ENCODE measurements around the gene PTPN3. TPM values are rescaled to one million over a fixed set of nuclear protein-coding genes. Genes with fewer than 3 reads are reported as not detected.

Gene PTPN3
- total RNA-seq, 1 experiment from 2014 or later: 20.2 TPM

DNA sequence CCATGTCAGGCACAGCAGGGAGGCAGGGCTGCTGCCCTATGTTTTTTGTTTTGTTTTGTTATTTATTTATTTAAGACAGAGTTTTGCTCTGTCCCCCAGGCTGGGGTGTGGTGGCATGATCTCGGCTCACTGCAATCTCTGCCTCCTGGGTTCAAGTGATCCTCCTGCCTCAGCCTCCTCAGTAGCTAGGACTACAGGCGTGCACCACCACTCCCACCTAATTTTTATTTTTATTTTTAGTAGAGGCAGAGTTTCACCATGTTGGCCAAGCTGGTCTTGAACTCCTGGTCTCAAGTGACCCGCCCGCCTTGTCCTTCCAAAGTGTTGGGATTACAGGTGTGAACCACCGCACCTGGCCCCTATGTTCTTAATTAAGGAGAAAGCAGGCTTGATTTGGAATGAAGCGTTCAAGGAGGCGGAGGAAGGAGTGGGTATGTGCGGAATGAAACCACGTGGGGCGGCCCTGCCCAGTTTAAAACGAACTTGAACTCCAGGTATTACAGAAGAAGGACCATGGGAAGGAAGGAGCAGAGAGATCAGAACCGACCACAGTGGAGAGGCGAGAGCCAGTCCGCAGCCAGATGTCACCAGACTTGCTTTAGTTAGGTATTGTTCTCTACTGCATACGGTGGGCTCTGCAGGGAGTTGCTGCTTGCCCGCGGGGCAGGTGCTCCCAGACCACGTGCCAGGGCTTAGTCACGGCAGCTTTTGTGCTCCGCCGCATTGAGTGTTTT is 142.4 kb downstream of the PTPN3 start:
- Histone ChIP-seq H3K27me3 (ENCODE audit: insufficient read depth, low read depth) (no peaks in the 10 kb centered on the region), H3F3A (ENCODE audit: insufficient read depth, low read depth) (no peaks in the 10 kb centered on the region), H3K36me3 (ENCODE audit: low read depth) (no peaks in the 10 kb centered on the region), H3K4me2 (no peak overlapping the region), H3K4me1 (replicated peaks; ENCODE audit: insufficient read depth) (0 out of 2 replicates have a peak, but pooled peaks cover 5% of the 10 kb centered on the region), H3K9me3 (ENCODE audit: insufficient read depth, low read depth) (no peaks in the 10 kb centered on the region), H3K9me2 (ENCODE audit: insufficient read depth) (no peaks in the 10 kb centered on the region), H3K79me2 (ENCODE audit: low read depth) (no peaks in the 10 kb centered on the region), H4K20me1 (ENCODE audit: insufficient read depth) (no peaks in the 10 kb centered on the region), H3K27ac (no peak overlapping the region), H3K4me3 (no peak overlapping the region), H2AFZ (no peak overlapping the region)
- intact Hi-C loops (cut with micrococcal nuclease; ENCODE audit: unreplicated experiment): no loop called here
- BruUV-seq (replicated peaks): no TSS peak
- ChIA-PET POLR2A (ENCODE audit: unreplicated experiment) (no interaction called here), CTCF (no interaction called here)
- TF ChIP-seq EZH2 (IDR thresholded peaks at IDR 0.05; ENCODE audit: low read depth): no peak
- TF ChIP-seq, protein P1, sequence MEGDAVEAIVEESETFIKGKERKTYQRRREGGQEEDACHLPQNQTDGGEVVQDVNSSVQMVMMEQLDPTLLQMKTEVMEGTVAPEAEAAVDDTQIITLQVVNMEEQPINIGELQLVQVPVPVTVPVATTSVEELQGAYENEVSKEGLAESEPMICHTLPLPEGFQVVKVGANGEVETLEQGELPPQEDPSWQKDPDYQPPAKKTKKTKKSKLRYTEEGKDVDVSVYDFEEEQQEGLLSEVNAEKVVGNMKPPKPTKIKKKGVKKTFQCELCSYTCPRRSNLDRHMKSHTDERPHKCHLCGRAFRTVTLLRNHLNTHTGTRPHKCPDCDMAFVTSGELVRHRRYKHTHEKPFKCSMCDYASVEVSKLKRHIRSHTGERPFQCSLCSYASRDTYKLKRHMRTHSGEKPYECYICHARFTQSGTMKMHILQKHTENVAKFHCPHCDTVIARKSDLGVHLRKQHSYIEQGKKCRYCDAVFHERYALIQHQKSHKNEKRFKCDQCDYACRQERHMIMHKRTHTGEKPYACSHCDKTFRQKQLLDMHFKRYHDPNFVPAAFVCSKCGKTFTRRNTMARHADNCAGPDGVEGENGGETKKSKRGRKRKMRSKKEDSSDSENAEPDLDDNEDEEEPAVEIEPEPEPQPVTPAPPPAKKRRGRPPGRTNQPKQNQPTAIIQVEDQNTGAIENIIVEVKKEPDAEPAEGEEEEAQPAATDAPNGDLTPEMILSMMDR (conservative IDR thresholded peaks at IDR 0.05): no peak
- DNase-seq: no peak

DNA sequence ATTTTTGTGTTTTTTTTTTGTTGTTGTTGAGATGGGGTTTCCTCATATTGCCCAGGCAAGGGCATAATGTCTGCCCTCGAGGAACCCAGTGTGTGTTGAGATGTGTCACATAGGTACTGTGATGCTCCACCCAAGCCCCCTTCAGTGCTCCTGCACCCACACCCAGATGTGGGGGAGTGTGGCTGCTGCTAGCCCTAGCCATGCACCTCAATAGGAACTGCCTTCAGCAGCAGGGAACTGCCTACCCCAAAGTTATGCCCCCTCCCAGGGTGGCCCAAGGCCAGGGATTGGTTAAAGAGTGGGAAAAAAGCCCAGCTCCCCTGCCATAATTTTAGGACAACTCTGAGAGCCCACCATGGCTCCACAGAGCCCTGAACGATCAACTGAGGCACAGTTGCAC is 143.9 kb downstream of the PTPN3 start:
- POLR2A ChIA-PET (ENCODE audit: unreplicated experiment): no interaction called here
- Histone ChIP-seq H3K4me1 (replicated peaks; ENCODE audit: insufficient read depth) (peaks cover 18% of the 10 kb centered on the region), H3K27ac (no peak overlapping the region), H3K9me2 (ENCODE audit: insufficient read depth) (no peaks in the 10 kb centered on the region), H4K20me1 (ENCODE audit: insufficient read depth) (no peaks in the 10 kb centered on the region), H3K9me3 (ENCODE audit: insufficient read depth, low read depth) (no peaks in the 10 kb centered on the region), H3K4me2 (no peak overlapping the region), H3K27me3 (ENCODE audit: insufficient read depth, low read depth) (no peaks in the 10 kb centered on the region), H3K4me3 (no peak overlapping the region), H3F3A (ENCODE audit: insufficient read depth, low read depth) (peaks cover 12% of the 10 kb centered on the region), H3K36me3 (ENCODE audit: low read depth) (no peaks in the 10 kb centered on the region), H3K79me2 (ENCODE audit: low read depth) (no peaks in the 10 kb centered on the region), H2AFZ (no peak overlapping the region)
- DNase-seq: no peak
- no TSS peak for BruUV-seq (replicated peaks)
- CTCF ChIA-PET: no interaction called here
- intact Hi-C loops (cut with micrococcal nuclease; ENCODE audit: unreplicated experiment): no loop called here
- TF ChIP-seq, protein P1 (conservative IDR thresholded peaks at IDR 0.05): no peak
- TF ChIP-seq EZH2 (IDR thresholded peaks at IDR 0.05; ENCODE audit: low read depth): no peak

DNA sequence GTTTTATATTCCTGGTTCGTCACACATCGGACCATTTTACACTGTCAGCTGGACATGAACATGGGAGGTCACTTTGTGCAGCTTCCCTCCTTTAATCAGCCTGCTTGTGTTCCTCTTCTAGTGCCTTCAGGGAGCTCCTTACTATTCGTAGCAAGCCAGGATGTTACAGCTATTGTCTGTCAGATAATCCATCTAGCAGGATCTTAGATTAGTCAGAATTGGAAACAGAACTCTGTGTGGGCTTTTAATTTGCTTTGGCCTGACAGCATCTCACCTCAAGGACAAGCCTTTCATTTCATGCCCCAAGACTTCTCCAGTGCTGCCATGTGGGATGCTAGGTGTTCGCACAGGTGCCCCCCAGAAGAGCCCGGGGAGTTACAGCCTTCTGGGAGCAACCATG is 147.1 kb downstream of the PTPN3 start:
- Histone ChIP-seq H3K36me3 (ENCODE audit: low read depth) (no peaks in the 10 kb centered on the region), H3K79me2 (ENCODE audit: low read depth) (no peaks in the 10 kb centered on the region), H3K4me3 (no peak overlapping the region), H3F3A (ENCODE audit: insufficient read depth, low read depth) (peaks cover 32% of the 10 kb centered on the region), H3K4me2 (no peak overlapping the region), H3K27me3 (ENCODE audit: insufficient read depth, low read depth) (no peaks in the 10 kb centered on the region), H3K9me3 (ENCODE audit: insufficient read depth, low read depth) (no peaks in the 10 kb centered on the region), H3K4me1 (replicated peaks; ENCODE audit: insufficient read depth) (peaks cover 34% of the 10 kb centered on the region), H2AFZ (no peak overlapping the region), H4K20me1 (ENCODE audit: insufficient read depth) (no peaks in the 10 kb centered on the region), H3K27ac (no peak overlapping the region), H3K9me2 (ENCODE audit: insufficient read depth) (no peaks in the 10 kb centered on the region)
- BruUV-seq (replicated peaks): no TSS peak
- DNase-seq: no peak
- ChIA-PET POLR2A (ENCODE audit: unreplicated experiment) (no interaction called here), CTCF (no interaction called here)
- intact Hi-C loops (cut with micrococcal nuclease; ENCODE audit: unreplicated experiment): no loop called here
- no peak for TF ChIP-seq EZH2 (IDR thresholded peaks at IDR 0.05; ENCODE audit: low read depth)
- TF ChIP-seq, protein P1 (conservative IDR thresholded peaks at IDR 0.05): no peak
